K562 (cell line): ENCODE data around the gene LMAN2L. TPM values are rescaled to one million over a fixed set of nuclear protein-coding genes. Genes with fewer than 3 reads are reported as not detected.

Source experiments
- CAMTA2 ChIP-seq: fragments of 250-450 bp; sonication (Bioruptor Pico); conservative IDR thresholded peaks from 2 replicates; pipeline ENCODE4 v1.5.1; 2022
- CREB1 ChIP-seq, 2 experiments: sonication (generic) in 1 of 2; formaldehyde crosslinking in 1 of 2; IDR thresholded peaks; 2 replicates each; pipeline versions ENCODE4 v1.6.1 to v1.8.0; 2012 to 2022; ENCODE audit warnings: inconsistent platforms in 1 of 2, mild to moderate bottlenecking in 1 of 2, missing genetic modification reagents in 1 of 2, moderate library complexity in 1 of 2
- JUNB ChIP-seq: fragments of 450-650 bp; formaldehyde crosslinking; conservative IDR thresholded peaks from 2 replicates; pipeline ENCODE4 v1.4.0; 2020; ENCODE audit warnings: mild to moderate bottlenecking
- KLF13 ChIP-seq: fragments of 450-650 bp; IDR thresholded peaks from 2 replicates; pipeline ENCODE4 v1.6.1; 2016; ENCODE audit warnings: missing genetic modification characterization, low read depth, mild to moderate bottlenecking, missing compliant biosample characterization, moderate library complexity, borderline replicate concordance
- NBN ChIP-seq: fragments of 450-650 bp; IDR thresholded peaks from 2 replicates; pipeline ENCODE4 v1.6.1; 2016; ENCODE audit warnings: low read depth, mild to moderate bottlenecking
- NCOA1 ChIP-seq: fragments of 450-650 bp; IDR thresholded peaks from 2 replicates; pipeline ENCODE4 v1.6.1; 2016; ENCODE audit warnings: low read depth
- NCOR1 ChIP-seq: fragments of 450-650 bp; IDR thresholded peaks from 2 replicates; pipeline ENCODE4 v1.6.1; 2016; ENCODE audit warnings: mild to moderate bottlenecking, moderate library complexity
- NFE2L1 ChIP-seq: fragments of 450-650 bp; IDR thresholded peaks from 2 replicates; pipeline ENCODE4 v1.6.1; 2016; ENCODE audit warnings: missing genetic modification characterization, low read depth, mild to moderate bottlenecking, missing compliant biosample characterization, moderate library complexity, borderline replicate concordance
- PHF20 ChIP-seq: fragments of 450-650 bp; IDR thresholded peaks from 2 replicates; pipeline ENCODE4 v1.6.1; 2018; ENCODE audit not compliant: partially characterized antibody
- RBM15 ChIP-seq: fragments of 200-400 bp; formaldehyde crosslinking; IDR thresholded peaks from 2 replicates; pipeline ENCODE4 v1.6.1; 2018; ENCODE audit warnings: mild to moderate bottlenecking, low read length, moderate library complexity; ENCODE audit not compliant: insufficient read depth
- RFX7 ChIP-seq: fragments of 250-450 bp; sonication (Bioruptor Pico); IDR thresholded peaks from 2 replicates; pipeline ENCODE4 v1.5.1; 2021; ENCODE audit warnings: mild to moderate bottlenecking
- TBP ChIP-seq: optimal IDR thresholded peaks from 2 replicates; pipeline ENCODE3; 2011; ENCODE audit warnings: low read depth, low read length, improper control_type of control experiment
- WHSC1 ChIP-seq: IDR thresholded peaks from one replicate; pipeline ENCODE4 v1.6.1; 2012; ENCODE audit warnings: low read length, control low read depth, inconsistent platforms
- ZC3H11A ChIP-seq: IDR thresholded peaks from 2 replicates; pipeline ENCODE4 v1.6.1; 2012; ENCODE audit warnings: low read depth, low read length, improper control_type of control experiment
- ZFP36 ChIP-seq: fragments of 150-350 bp; IDR thresholded peaks from 2 replicates; pipeline ENCODE4 v1.6.1; 2018; ENCODE audit warnings: low read length, low read depth; ENCODE audit not compliant: partially characterized antibody
- ZNF143 ChIP-seq: sonication (generic); formaldehyde crosslinking; IDR thresholded peaks from 2 replicates; pipeline ENCODE4 v1.9.0; 2022; ENCODE audit warnings: mild to moderate bottlenecking, missing genetic modification reagents
- ZNF444 ChIP-seq: fragments of 250-450 bp; sonication (Bioruptor Pico); IDR thresholded peaks from 2 replicates; pipeline ENCODE4 v1.4.0; 2020; ENCODE audit warnings: mild to moderate bottlenecking, moderate library complexity
- polyA plus RNA-seq, 8 experiments: library from polyadenylated mRNA; depleted of rRNA in 4 of 8; stranded (reverse) in 5 of 8; unstranded in 3 of 8; fragments of >200 nt; fragmentation: Nextera tagmentation in 2 of 8; fragmentation: Illumina TruSeq in 1 of 8; extraction: Ambion mirVana in 2 of 8; extraction: Trizol in 1 of 8; gene quantifications; 2 replicates each; pipeline versions ENCODE4 v1.2.1 to v1.2.3, GENCODE V29; 2011 to 2014; ENCODE audit warnings: inconsistent platforms in 1 of 8, missing spikeins in 1 of 8
- total RNA-seq, 7 experiments: library from RNA; depleted of rRNA in 6 of 7; stranded (reverse); fragments of >200 nt in 6 of 7; fragmentation: Illumina TruSeq in 2 of 7; extraction: Trizol in 2 of 7; gene quantifications; 2 replicates each; pipeline versions ENCODE4 v1.2.1 to v1.2.3, GENCODE V29; 2011 to 2021; ENCODE audit warnings: low replicate concordance in 1 of 7
- TF ChIP-seq, protein P1 (sequence below): fragments of 150-350 bp; conservative IDR thresholded peaks from 2 replicates; pipeline ENCODE4 v1.6.1; 2014; ENCODE audit warnings: low read length
- TF ChIP-seq, protein P2 (sequence below): sonication (generic); formaldehyde crosslinking; IDR thresholded peaks from 2 replicates; pipeline ENCODE4 v1.8.0; 2022; ENCODE audit warnings: mild to moderate bottlenecking, missing genetic modification reagents
- TF ChIP-seq, protein P3 (sequence below): fragments of 450-650 bp; formaldehyde crosslinking; IDR thresholded peaks from 2 replicates; pipeline ENCODE4 v1.4.0; 2022; ENCODE audit warnings: mild to moderate bottlenecking, moderate library complexity

LMAN2L gene
- total and polyA plus RNA-seq, 9 of the 15 experiments (the other 6 are each of a cell fraction or from before 2014, with no cell fraction given): 7.2 to 37.7 (median 12.5) TPM

DNA sequence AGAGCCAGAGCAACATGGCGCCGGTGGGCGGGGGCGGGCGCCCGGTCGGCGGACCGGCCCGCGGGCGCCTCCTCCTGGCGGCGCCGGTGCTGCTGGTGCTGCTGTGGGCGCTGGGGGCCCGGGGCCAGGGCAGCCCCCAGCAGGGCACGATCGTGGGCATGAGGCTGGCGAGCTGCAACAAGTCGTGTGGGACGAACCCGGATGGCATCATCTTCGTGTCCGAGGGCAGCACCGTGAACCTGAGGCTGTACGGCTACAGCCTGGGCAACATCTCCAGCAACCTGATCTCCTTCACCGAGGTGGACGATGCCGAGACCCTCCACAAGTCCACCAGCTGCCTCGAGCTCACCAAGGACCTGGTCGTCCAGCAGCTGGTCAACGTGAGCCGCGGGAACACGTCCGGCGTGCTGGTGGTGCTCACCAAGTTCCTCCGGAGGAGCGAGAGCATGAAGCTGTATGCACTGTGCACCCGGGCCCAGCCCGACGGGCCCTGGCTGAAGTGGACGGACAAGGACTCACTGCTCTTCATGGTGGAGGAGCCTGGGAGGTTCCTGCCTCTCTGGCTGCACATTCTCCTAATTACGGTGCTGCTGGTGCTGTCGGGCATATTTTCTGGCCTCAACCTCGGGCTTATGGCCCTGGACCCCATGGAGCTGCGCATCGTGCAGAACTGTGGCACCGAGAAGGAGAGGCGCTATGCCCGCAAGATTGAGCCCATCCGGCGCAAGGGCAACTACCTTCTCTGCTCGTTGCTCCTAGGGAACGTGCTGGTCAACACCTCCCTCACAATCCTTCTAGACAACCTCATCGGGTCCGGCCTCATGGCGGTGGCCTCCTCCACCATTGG is 21.3 kb upstream of the LMAN2L start (continued):
- TF ChIP-seq, protein P1, sequence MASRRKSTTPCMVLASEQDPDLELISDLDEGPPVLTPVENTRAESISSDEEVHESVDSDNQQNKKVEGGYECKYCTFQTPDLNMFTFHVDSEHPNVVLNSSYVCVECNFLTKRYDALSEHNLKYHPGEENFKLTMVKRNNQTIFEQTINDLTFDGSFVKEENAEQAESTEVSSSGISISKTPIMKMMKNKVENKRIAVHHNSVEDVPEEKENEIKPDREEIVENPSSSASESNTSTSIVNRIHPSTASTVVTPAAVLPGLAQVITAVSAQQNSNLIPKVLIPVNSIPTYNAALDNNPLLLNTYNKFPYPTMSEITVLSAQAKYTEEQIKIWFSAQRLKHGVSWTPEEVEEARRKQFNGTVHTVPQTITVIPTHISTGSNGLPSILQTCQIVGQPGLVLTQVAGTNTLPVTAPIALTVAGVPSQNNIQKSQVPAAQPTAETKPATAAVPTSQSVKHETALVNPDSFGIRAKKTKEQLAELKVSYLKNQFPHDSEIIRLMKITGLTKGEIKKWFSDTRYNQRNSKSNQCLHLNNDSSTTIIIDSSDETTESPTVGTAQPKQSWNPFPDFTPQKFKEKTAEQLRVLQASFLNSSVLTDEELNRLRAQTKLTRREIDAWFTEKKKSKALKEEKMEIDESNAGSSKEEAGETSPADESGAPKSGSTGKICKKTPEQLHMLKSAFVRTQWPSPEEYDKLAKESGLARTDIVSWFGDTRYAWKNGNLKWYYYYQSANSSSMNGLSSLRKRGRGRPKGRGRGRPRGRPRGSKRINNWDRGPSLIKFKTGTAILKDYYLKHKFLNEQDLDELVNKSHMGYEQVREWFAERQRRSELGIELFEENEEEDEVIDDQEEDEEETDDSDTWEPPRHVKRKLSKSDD: no peak
- no peak for TF ChIP-seq CAMTA2 (CRISPR knock-in tag)
- TF ChIP-seq NCOR1: no peak
- 0 out of 2 replicates have a peak, but pooled peaks have one; percentile 46 for TF ChIP-seq KLF13 (tag)
- TF ChIP-seq CREB1 (IDR thresholded peaks at IDR 0.05): no peak
- TF ChIP-seq CREB1 (CRISPR knock-in tag; IDR thresholded peaks at IDR 0.05): no peak
- no peak for TF ChIP-seq NFE2L1 (tag)
- TF ChIP-seq, protein P2, sequence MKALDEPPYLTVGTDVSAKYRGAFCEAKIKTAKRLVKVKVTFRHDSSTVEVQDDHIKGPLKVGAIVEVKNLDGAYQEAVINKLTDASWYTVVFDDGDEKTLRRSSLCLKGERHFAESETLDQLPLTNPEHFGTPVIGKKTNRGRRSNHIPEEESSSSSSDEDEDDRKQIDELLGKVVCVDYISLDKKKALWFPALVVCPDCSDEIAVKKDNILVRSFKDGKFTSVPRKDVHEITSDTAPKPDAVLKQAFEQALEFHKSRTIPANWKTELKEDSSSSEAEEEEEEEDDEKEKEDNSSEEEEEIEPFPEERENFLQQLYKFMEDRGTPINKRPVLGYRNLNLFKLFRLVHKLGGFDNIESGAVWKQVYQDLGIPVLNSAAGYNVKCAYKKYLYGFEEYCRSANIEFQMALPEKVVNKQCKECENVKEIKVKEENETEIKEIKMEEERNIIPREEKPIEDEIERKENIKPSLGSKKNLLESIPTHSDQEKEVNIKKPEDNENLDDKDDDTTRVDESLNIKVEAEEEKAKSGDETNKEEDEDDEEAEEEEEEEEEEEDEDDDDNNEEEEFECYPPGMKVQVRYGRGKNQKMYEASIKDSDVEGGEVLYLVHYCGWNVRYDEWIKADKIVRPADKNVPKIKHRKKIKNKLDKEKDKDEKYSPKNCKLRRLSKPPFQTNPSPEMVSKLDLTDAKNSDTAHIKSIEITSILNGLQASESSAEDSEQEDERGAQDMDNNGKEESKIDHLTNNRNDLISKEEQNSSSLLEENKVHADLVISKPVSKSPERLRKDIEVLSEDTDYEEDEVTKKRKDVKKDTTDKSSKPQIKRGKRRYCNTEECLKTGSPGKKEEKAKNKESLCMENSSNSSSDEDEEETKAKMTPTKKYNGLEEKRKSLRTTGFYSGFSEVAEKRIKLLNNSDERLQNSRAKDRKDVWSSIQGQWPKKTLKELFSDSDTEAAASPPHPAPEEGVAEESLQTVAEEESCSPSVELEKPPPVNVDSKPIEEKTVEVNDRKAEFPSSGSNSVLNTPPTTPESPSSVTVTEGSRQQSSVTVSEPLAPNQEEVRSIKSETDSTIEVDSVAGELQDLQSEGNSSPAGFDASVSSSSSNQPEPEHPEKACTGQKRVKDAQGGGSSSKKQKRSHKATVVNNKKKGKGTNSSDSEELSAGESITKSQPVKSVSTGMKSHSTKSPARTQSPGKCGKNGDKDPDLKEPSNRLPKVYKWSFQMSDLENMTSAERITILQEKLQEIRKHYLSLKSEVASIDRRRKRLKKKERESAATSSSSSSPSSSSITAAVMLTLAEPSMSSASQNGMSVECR (CRISPR knock-in tag): peak; percentile 54; the same call in 1 of the 2 replicates
- no peak for TF ChIP-seq JUNB (CRISPR knock-in tag)
- no peak for TF ChIP-seq PHF20
- TF ChIP-seq WHSC1: no peak
- no peak for TF ChIP-seq RBM15
- 0 out of 2 replicates have a peak, but pooled peaks have one; percentile 40 for TF ChIP-seq ZNF143 (CRISPR knock-in tag)
- no peak for TF ChIP-seq ZFP36
- TF ChIP-seq TBP: no peak
- TF ChIP-seq ZNF444: no peak
- TF ChIP-seq RFX7 (CRISPR knock-in tag): no peak
- TF ChIP-seq NCOA1: no peak
- TF ChIP-seq NBN: no peak
- TF ChIP-seq ZC3H11A: no peak
- TF ChIP-seq, protein P3, sequence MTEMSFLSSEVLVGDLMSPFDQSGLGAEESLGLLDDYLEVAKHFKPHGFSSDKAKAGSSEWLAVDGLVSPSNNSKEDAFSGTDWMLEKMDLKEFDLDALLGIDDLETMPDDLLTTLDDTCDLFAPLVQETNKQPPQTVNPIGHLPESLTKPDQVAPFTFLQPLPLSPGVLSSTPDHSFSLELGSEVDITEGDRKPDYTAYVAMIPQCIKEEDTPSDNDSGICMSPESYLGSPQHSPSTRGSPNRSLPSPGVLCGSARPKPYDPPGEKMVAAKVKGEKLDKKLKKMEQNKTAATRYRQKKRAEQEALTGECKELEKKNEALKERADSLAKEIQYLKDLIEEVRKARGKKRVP (CRISPR knock-in tag): no peak
